ENCODE measurements around the gene B3GALNT2.
"Not testable (repeated sequence)": the region's sequence is repeated elsewhere in the genome, so short reads cannot be mapped to it uniquely, and the experiment has no call there.

The B3GALNT2 gene

GRCh38 chr1:235503403-235504121 lies 690 bp downstream of the B3GALNT2 start:
- no peak for DNase-seq (ENCODE audit: low spot score)

- DNase-seq (ENCODE audit: low spot score), result no peak
These were observed 1.4 kb downstream of the B3GALNT2 start for GRCh38 chr1:235502601-235503402.

DNA sequence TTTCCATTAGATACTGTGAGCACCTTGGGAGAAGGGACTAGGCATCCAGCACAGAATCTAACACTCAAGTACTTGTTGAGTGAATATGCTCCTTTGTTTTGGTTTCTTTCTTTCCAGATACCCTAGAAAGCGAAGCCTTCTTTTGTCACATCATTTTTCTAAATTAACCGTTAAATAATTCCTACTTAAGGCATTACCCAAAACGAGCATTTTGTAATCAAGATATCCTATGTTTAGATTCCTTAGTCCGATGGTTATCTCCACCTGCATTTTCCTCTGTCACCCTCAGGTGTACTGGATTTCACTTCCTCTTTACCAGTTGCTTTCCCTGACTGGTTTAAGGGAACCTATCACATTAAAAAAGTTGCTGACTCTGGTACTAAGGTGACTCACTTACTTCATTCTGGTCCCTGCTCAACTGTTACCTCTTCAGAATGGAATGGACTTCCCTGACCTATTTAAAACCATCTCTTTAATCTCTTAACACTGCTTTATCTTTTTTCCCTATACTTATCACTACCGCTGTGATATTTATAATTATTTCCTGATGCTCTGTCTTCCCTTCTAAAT lies 3.2 kb downstream of the B3GALNT2 start:
- DNase-seq (ENCODE audit: low spot score), result no peak

DNA sequence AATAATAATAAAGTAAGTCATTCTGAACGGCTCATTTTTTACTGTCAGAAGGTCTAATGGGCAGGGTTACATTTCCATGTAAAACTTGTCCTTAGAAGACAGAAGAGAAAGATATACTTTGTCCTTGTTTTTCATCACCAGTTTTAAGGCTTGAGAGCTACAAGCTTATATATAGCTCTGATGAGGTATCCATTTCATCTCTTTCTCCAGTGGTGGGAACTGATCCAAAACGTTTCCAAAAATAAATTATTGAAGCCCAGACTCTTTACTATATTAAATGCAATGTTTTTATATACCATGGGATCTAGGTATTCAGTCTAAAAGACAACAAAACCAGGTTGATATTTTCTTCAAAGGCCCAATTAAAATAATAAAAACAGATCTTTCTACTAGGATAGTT lies 8.7 kb downstream of the B3GALNT2 start:
- no peak for DNase-seq (ENCODE audit: low spot score)

- DNase-seq (ENCODE audit: low spot score), result no peak
These were observed 9.2 kb downstream of the B3GALNT2 start for GRCh38 chr1:235495030-235495429.

- DNase-seq (ENCODE audit: low spot score), result no peak
These were observed 9.7 kb downstream of the B3GALNT2 start for GRCh38 chr1:235494531-235494930.

- DNase-seq (ENCODE audit: low spot score), result no peak
These were observed 12.6 kb downstream of the B3GALNT2 start for GRCh38 chr1:235491644-235492043.

- DNase-seq (ENCODE audit: low spot score), result no peak
These were observed 17.9 kb downstream of the B3GALNT2 start for GRCh38 chr1:235486321-235486720.

- no peak for DNase-seq (ENCODE audit: low spot score)
These were observed 18.7 kb downstream of the B3GALNT2 start for GRCh38 chr1:235485558-235485957.

- no peak for DNase-seq (ENCODE audit: low spot score)
These were observed 21.2 kb downstream of the B3GALNT2 start for GRCh38 chr1:235483090-235483489.

- no peak for DNase-seq (ENCODE audit: low spot score)
These were observed 30.4 kb downstream of the B3GALNT2 start for GRCh38 chr1:235473806-235474205.

GRCh38 chr1:235470741-235471439 lies 33.4 kb downstream of the B3GALNT2 start:
- no peak for DNase-seq (ENCODE audit: low spot score)

GRCh38 chr1:235469897-235470296 lies 34.4 kb downstream of the B3GALNT2 start:
- not testable (repeated sequence) for DNase-seq (ENCODE audit: low spot score)

DNA sequence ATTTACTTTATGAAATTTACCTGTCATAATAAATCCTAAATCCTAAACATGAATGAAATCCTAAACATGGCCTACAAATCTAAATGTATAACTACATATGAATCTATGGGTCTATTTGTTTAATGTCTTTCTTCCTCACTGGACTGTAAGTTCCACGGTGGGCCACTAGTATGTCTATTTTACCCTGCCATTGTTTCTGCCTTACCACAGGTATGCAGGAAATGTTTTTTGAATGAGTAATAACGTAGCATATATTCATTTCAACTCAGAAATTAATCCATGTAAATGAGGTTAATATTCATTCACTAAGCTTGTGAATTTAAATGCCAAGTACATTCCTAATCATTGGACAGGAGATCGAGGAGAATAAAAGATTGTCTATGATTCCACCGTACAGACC lies 35.3 kb downstream of the B3GALNT2 start:
- DNase-seq (ENCODE audit: low spot score), result no peak

DNA sequence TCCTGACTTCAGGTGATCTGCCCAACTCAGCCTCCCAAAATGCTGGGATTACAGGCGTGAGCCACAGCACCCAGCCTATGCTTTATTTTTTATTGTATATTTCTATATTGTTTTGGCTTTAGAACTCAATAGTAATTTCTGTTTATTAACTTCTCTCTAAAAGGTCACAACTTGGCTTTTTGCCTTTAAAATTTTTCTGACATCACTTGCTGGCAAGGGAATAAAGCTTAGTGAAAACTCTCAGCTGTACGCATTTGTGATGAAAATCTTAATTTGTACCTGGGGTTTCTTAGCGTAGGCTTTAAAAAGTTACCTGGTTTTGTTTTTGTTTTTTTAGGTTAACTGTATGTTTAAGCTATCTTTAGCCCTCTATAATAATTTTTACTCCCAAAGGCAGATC lies 36.2 kb downstream of the B3GALNT2 start:
- DNase-seq (ENCODE audit: low spot score), result no peak

DNA sequence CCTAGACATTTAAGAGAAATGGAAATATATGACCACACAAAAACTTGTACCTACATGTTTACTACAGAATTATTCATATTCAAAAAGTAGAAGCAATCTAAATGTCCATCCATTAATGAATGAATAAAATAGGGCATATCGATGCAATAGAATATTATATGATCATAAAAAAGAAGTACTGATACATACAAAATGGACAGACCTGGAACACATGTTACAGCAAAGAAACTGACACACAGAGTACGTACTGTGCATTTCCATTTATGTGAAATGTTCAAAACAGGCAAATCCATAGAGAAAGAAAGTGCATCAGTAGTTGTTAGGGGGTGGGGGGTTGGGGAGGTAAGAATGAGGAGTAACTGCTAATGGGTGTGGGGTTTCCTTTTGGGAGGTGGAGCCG lies 39.2 kb downstream of the B3GALNT2 start:
- no peak for DNase-seq (ENCODE audit: low spot score)

DNA sequence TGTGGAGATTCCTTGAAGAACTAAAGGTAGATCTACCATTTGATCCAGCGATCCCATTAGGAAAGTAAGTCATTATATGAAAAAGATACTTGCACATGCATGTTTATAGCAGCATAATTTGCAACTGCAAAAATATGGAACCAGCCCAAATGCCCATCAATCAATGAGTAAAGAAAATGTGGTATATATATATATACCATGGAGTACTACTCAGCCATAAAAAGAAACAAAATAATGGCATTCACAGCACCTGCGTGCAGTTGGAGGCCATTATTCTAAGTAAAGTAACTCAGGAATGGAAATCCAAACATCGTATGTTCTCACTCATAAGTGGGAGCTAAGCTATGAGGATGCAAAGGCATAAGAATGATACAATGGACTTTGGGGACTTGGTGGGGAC lies 41.4 kb downstream of the B3GALNT2 start:
- DNase-seq (ENCODE audit: low spot score), result not testable (repeated sequence)

DNA sequence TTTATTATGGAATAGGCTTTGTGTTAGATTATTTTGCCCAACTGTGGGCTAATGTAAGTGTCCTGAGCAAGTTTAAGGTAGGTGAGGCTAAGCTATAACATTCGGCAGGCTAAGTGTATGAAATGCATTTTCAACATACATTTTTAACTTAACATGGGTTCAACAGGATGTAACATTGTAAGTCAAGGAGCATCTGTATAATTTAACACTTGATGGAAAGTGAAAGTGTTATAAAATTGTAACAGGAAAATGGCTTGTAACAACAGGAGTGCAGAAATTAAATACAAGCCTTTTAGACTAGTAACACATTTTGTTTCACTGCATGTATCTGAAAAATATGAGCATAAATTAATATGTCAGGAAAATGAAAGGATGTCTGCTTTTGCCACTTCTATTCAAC lies 42.3 kb downstream of the B3GALNT2 start:
- DNase-seq (ENCODE audit: low spot score), result no peak

GRCh38 chr1:235460770-235461169 lies 43.5 kb downstream of the B3GALNT2 start:
- no peak for DNase-seq (ENCODE audit: low spot score)

GRCh38 chr1:235457856-235458255 lies 46.4 kb downstream of the B3GALNT2 start:
- DNase-seq (ENCODE audit: low spot score), result not testable (repeated sequence)

DNA sequence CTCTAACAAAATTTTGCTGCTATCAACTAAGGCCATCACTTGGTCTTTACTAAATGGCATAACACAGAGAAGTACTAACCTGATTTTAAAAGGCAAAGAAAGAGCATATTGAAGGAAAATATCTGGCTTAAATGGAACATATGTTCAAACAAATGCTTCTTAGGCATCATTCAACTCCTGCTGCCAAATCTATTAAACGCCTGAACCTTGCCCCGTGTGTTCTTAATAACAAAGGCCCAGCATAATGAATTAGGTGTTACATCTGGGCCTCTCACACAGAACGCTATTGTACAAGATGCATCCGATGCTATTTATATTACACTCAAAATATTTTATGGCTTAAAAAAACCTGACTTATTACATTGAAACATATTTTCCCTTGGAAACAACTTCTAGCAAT lies 48.4 kb downstream of the B3GALNT2 start:
- no peak for DNase-seq (ENCODE audit: low spot score)

DNA sequence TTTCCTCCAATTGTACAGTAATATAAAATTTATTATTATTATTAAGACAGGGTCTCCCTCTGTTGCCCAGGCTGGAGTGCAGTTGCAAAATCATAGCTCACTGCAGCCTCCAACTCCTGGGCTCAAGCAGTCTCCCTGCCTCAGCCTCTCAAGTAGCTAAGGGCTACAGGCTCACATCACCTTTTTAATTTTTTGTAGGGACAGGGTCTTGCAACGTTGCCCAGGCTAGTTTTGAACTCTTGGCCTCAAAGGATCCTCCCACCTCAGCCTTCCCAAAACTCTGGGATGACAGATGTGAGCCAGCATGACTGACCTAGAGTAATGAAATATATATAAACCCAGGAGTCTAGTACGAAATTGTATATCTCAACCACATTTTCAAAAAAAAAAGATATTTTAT lies 49.2 kb downstream of the B3GALNT2 start:
- DNase-seq (ENCODE audit: low spot score), result no peak

GRCh38 chr1:235454021-235454420 lies 50.2 kb downstream of the B3GALNT2 start:
- no peak for DNase-seq (ENCODE audit: low spot score)
